DOHH2 (cell line): Measurements from ENCODE around the gene CEP57.
"Not testable (repeated sequence)": the region's sequence is repeated elsewhere in the genome, so short reads cannot be mapped to it uniquely, and the experiment has no call there.

ENCODE experiments used
- H3F3A ChIP-seq: fragments of 200-600 bp; sonication (generic), shearing (Covaris generic); 2 replicates; pipeline ENCODE4 v1.6.0; 2016; ENCODE audit warnings: antibody characterized with exemption, mild to moderate bottlenecking; ENCODE audit not compliant: control insufficient read depth, insufficient read depth
- H3K27ac ChIP-seq: fragments of 200-600 bp; sonication (generic); 2 replicates; pipeline ENCODE4 v1.5.1; 2014; ENCODE audit warnings: low read depth, mild to moderate bottlenecking, low read length, moderate library complexity
- H3K27me3 ChIP-seq: fragments of 200-600 bp; sonication (generic); 2 replicates; pipeline ENCODE4 v1.6.1; 2014; ENCODE audit warnings: mild to moderate bottlenecking, low read length, mixed read lengths; ENCODE audit not compliant: control insufficient read depth
- H3K36me3 ChIP-seq: fragments of 200-600 bp; sonication (generic); 2 replicates; pipeline ENCODE4 v1.6.1; 2014; ENCODE audit warnings: mild to moderate bottlenecking, low read length, moderate library complexity, mixed read lengths; ENCODE audit not compliant: control insufficient read depth
- H3K4me1 ChIP-seq: fragments of 200-600 bp; sonication (generic); 2 replicates; pipeline ENCODE4 v1.6.1; 2014; ENCODE audit warnings: mild to moderate bottlenecking, low read length, mixed read lengths; ENCODE audit not compliant: control insufficient read depth
- H3K4me2 ChIP-seq: fragments of 200-600 bp; sonication (generic); 2 replicates; pipeline ENCODE4 v1.6.0; 2014; ENCODE audit warnings: mild to moderate bottlenecking, low read length, moderate library complexity
- H3K4me3 ChIP-seq: fragments of 200-600 bp; sonication (generic); 2 replicates; pipeline ENCODE4 v1.5.1; 2014; ENCODE audit warnings: mild to moderate bottlenecking, low read length, mixed read lengths
- H3K79me2 ChIP-seq: fragments of 200-600 bp; sonication (generic); 2 replicates; pipeline ENCODE4 v1.6.1; 2014; ENCODE audit warnings: mild to moderate bottlenecking, low read length, mixed read lengths; ENCODE audit not compliant: control insufficient read depth
- H3K9me2 ChIP-seq: fragments of 200-600 bp; sonication (generic); replicated peaks from 2 replicates; pipeline ENCODE4 v1.6.1; 2014; ENCODE audit warnings: mild to moderate bottlenecking, low read length, mixed read lengths; ENCODE audit not compliant: control insufficient read depth
- H3K9me3 ChIP-seq: fragments of 200-600 bp; sonication (generic); 2 replicates; pipeline ENCODE4 v1.6.1; 2014; ENCODE audit warnings: antibody characterized with exemption, low read length, mixed read lengths; ENCODE audit not compliant: control insufficient read depth, insufficient read depth
- H4K20me1 ChIP-seq: fragments of 200-600 bp; sonication (generic); 2 replicates; pipeline ENCODE4 v1.6.0; 2014; ENCODE audit warnings: low read depth, mild to moderate bottlenecking, antibody characterized with exemption, low read length, moderate library complexity; ENCODE audit not compliant: control insufficient read depth, insufficient read depth
- CTCF ChIP-seq: fragments of 200-600 bp; sonication (generic); IDR thresholded peaks from one replicate; pipeline ENCODE4 v1.5.1; 2014; ENCODE audit warnings: antibody characterized with exemption, mild to moderate bottlenecking, low read depth, low read length; ENCODE audit not compliant: poor library complexity, severe bottlenecking
- EZH2phosphoT487 ChIP-seq: fragments of 200-600 bp; sonication (generic); IDR thresholded peaks from 2 replicates; pipeline ENCODE4 v1.6.1; 2017; ENCODE audit warnings: borderline replicate concordance, mild to moderate bottlenecking, antibody characterized with exemption, low read length, moderate library complexity, mixed read lengths

Gene CEP57

GRCh38 chr11:95863486-95864140, 73.3 kb downstream of the CEP57 start:
- no peaks in the 10 kb centered on the region for H3K9me2 ChIP-seq
- no peaks in the 10 kb centered on the region for H3K36me3 ChIP-seq
- no peaks in the 10 kb centered on the region for H3F3A ChIP-seq
- H3K79me2 ChIP-seq, result no peaks in the 10 kb centered on the region
- H3K27me3 ChIP-seq, result no peaks in the 10 kb centered on the region
- no peaks in the 10 kb centered on the region for H3K9me3 ChIP-seq
- H3K4me3 ChIP-seq, result no peak overlapping the region
- H4K20me1 ChIP-seq, result no peaks in the 10 kb centered on the region
- H3K27ac ChIP-seq, result no peak overlapping the region
- no peaks in the 10 kb centered on the region for H3K4me1 ChIP-seq
- H3K4me2 ChIP-seq, result no peak overlapping the region
- TF ChIP-seq EZH2phosphoT487 (no peak), CTCF (no peak)

GRCh38 chr11:95867105-95867504, 76.8 kb downstream of the CEP57 start:
- H4K20me1 ChIP-seq, result no peaks in the 10 kb centered on the region
- H3K9me2 ChIP-seq, result no peaks in the 10 kb centered on the region
- no peaks in the 10 kb centered on the region for H3K36me3 ChIP-seq
- H3K4me1 ChIP-seq, result no peaks in the 10 kb centered on the region
- H3K4me3 ChIP-seq, result no peak overlapping the region
- no peaks in the 10 kb centered on the region for H3K9me3 ChIP-seq
- H3K27me3 ChIP-seq, result no peaks in the 10 kb centered on the region
- H3K4me2 ChIP-seq, result no peak overlapping the region
- no peak for TF ChIP-seq EZH2phosphoT487
- no peak for TF ChIP-seq CTCF
- H3K79me2 ChIP-seq, result no peaks in the 10 kb centered on the region
- H3F3A ChIP-seq, result no peaks in the 10 kb centered on the region
- no peak overlapping the region for H3K27ac ChIP-seq

- H3K4me1 ChIP-seq, H3K9me3 ChIP-seq, H3K27me3 ChIP-seq, H3K79me2 ChIP-seq, H3K4me3 ChIP-seq, H3K4me2 ChIP-seq, H3K27ac ChIP-seq, H3F3A ChIP-seq, H3K36me3 ChIP-seq, H4K20me1 ChIP-seq, H3K9me2 ChIP-seq: not testable (repeated sequence)
These were observed 80.6 kb downstream of the CEP57 start for GRCh38 chr11:95870877-95871276.

- Histone ChIP-seq H3K79me2 (no peaks in the 10 kb centered on the region), H3K36me3 (peaks cover 2% of the 10 kb centered on the region; the same call in 1 of the 2 replicates), H4K20me1 (no peaks in the 10 kb centered on the region), H3F3A (no peaks in the 10 kb centered on the region), H3K4me3 (no peak overlapping the region), H3K27me3 (no peaks in the 10 kb centered on the region), H3K4me1 (no peaks in the 10 kb centered on the region), H3K27ac (no peak overlapping the region), H3K9me3 (peaks cover 3% of the 10 kb centered on the region; the same call in 1 of the 2 replicates), H3K4me2 (no peak overlapping the region), H3K9me2 (no peaks in the 10 kb centered on the region)
- TF ChIP-seq EZH2phosphoT487 (no peak), CTCF (no peak)
These were observed 87.0 kb downstream of the CEP57 start for GRCh38 chr11:95877291-95877690.
